Uterus (tissue), 2 donors: ENCODE results near the gene RET.

Experiments used
- CTCF ChIP-seq, 4 experiments: fragments of 200-600 bp in 2 of 4; fragments of 450-650 bp in 2 of 4; sonication (generic) in 2 of 4; IDR thresholded peaks; one replicate each; pipeline ENCODE4 v1.5.1; 2016 to 2019; ENCODE audit warnings: antibody characterized with exemption in 4 of 4, mild to moderate bottlenecking in 2 of 4, moderate library complexity in 1 of 4
- POLR2A ChIP-seq, 2 donors: fragments of 450-650 bp; IDR thresholded peaks; one replicate each; pipeline ENCODE4 v1.6.1; 2016; ENCODE audit warnings: antibody characterized with exemption in 2 of 2, mild to moderate bottlenecking in 1 of 2, moderate library complexity in 1 of 2

- TF ChIP-seq CTCF (IDR thresholded peaks at IDR 0.05) (no peak), POLR2A (IDR thresholded peaks at IDR 0.05) (no peak)
Observed at GRCh38 chr10:43115881-43116595, 39.2 kb downstream of the RET start.
